HEK293 (cell line): ENCODE results near the gene PRKAG2.

ENCODE experiments used
- AEBP2 ChIP-seq: fragments of 450-650 bp; formaldehyde crosslinking; IDR thresholded peaks from 2 replicates; pipeline ENCODE4 v1.5.1; 2016; ENCODE audit warnings: missing biosample characterization, missing genetic modification characterization, borderline replicate concordance
- ATF2 ChIP-seq: fragments of 450-650 bp; formaldehyde crosslinking; IDR thresholded peaks from 2 replicates; pipeline ENCODE4 v1.5.1; 2016; ENCODE audit warnings: missing biosample characterization, missing genetic modification characterization, low read depth
- CTCF ChIP-seq: fragments of 450-650 bp; formaldehyde crosslinking; IDR thresholded peaks from 2 replicates; pipeline ENCODE4 v1.5.1; 2016; ENCODE audit warnings: missing biosample characterization, missing genetic modification characterization
- ELK4 ChIP-seq: IDR thresholded peaks from 2 replicates; pipeline ENCODE4 v1.6.1; 2011; ENCODE audit warnings: mild to moderate bottlenecking, low read depth, low read length, borderline replicate concordance
- GLIS1 ChIP-seq: fragments of 450-650 bp; formaldehyde crosslinking; IDR thresholded peaks from 2 replicates; pipeline ENCODE4 v1.5.1; 2016; ENCODE audit warnings: missing biosample characterization, missing genetic modification characterization
- YY2 ChIP-seq: fragments of 450-650 bp; formaldehyde crosslinking; IDR thresholded peaks from 2 replicates; pipeline ENCODE4 v1.5.1; 2016; ENCODE audit warnings: missing biosample characterization, missing genetic modification characterization
- ZBTB10 ChIP-seq: fragments of 450-650 bp; formaldehyde crosslinking; IDR thresholded peaks from 2 replicates; pipeline ENCODE4 v1.5.1; 2016; ENCODE audit warnings: missing biosample characterization, missing genetic modification characterization
- ZBTB26 ChIP-seq: fragments of 450-650 bp; formaldehyde crosslinking; optimal IDR thresholded peaks from 2 replicates; pipeline ENCODE3; 2016; ENCODE audit warnings: missing biosample characterization, mild to moderate bottlenecking, missing genetic modification characterization
- ZNF132 ChIP-seq: fragments of 450-650 bp; formaldehyde crosslinking; IDR thresholded peaks from 2 replicates; pipeline ENCODE4 v1.5.1; 2017; ENCODE audit warnings: missing biosample characterization, missing genetic modification characterization, borderline replicate concordance
- ZNF138 ChIP-seq: fragments of 450-650 bp; formaldehyde crosslinking; IDR thresholded peaks from 2 replicates; pipeline ENCODE4 v1.5.1; 2016; ENCODE audit warnings: missing biosample characterization, missing genetic modification characterization, borderline replicate concordance
- ZNF175 ChIP-seq: fragments of 450-650 bp; formaldehyde crosslinking; IDR thresholded peaks from 2 replicates; pipeline ENCODE4 v1.5.1; 2016; ENCODE audit warnings: missing biosample characterization, missing genetic modification characterization
- ZNF324 ChIP-seq: fragments of 450-650 bp; formaldehyde crosslinking; IDR thresholded peaks from 2 replicates; pipeline ENCODE4 v1.5.1; 2016; ENCODE audit warnings: missing biosample characterization, missing genetic modification characterization
- ZNF37A ChIP-seq: fragments of 450-650 bp; IDR thresholded peaks from 2 replicates; pipeline ENCODE4 v1.5.1; 2018; ENCODE audit warnings: missing biosample characterization, missing genetic modification characterization
- ZNF391 ChIP-seq: fragments of 450-650 bp; formaldehyde crosslinking; IDR thresholded peaks from 2 replicates; pipeline ENCODE4 v1.5.1; 2016; ENCODE audit warnings: low read depth, missing biosample characterization, missing genetic modification characterization, borderline replicate concordance
- ZNF398 ChIP-seq: fragments of 450-650 bp; formaldehyde crosslinking; IDR thresholded peaks from 2 replicates; pipeline ENCODE4 v1.5.1; 2017; ENCODE audit warnings: missing biosample characterization, missing genetic modification characterization
- ZNF518A ChIP-seq: fragments of 450-650 bp; formaldehyde crosslinking; conservative IDR thresholded peaks from 2 replicates; pipeline ENCODE4 v1.5.1; 2016; ENCODE audit warnings: low read depth, missing biosample characterization, missing genetic modification characterization
- ZNF561 ChIP-seq: fragments of 450-650 bp; IDR thresholded peaks from 2 replicates; pipeline ENCODE4 v1.5.1; 2018; ENCODE audit warnings: missing biosample characterization, missing genetic modification characterization, borderline replicate concordance
- ZNF610 ChIP-seq: fragments of 450-650 bp; formaldehyde crosslinking; IDR thresholded peaks from 2 replicates; pipeline ENCODE4 v1.5.1; 2016; ENCODE audit warnings: missing biosample characterization, missing genetic modification characterization, borderline replicate concordance
- ZNF658 ChIP-seq: fragments of 450-650 bp; formaldehyde crosslinking; IDR thresholded peaks from 2 replicates; pipeline ENCODE4; 2016; ENCODE audit warnings: missing biosample characterization, missing genetic modification characterization
- ZNF785 ChIP-seq: fragments of 450-650 bp; formaldehyde crosslinking; IDR thresholded peaks from 2 replicates; pipeline ENCODE4 v1.5.1; 2016; ENCODE audit warnings: missing biosample characterization, missing genetic modification characterization

Gene PRKAG2

GRCh38 chr7:151876899-151877777 is at the start of gene PRKAG2 (continued):
- TF ChIP-seq ZNF518A (tag by site-specific recombination) (no peak), ZNF132 (tag by site-specific recombination) (no peak), ATF2 (tag by site-specific recombination) (no peak), ZNF398 (tag by site-specific recombination) (peak; percentile 17), ZNF175 (tag by site-specific recombination) (no peak), ZNF138 (tag by site-specific recombination) (no peak), ZNF37A (tag by site-specific recombination) (no peak), YY2 (tag by site-specific recombination) (no peak), AEBP2 (tag by site-specific recombination) (no peak), GLIS1 (peak; percentile 79), CTCF (tag by site-specific recombination) (peak; percentile 75), ZNF785 (tag by site-specific recombination) (0 out of 2 replicates have a peak, but pooled peaks have one; percentile 53), ZNF324 (tag by site-specific recombination) (no peak), ZNF561 (tag by site-specific recombination) (0 out of 2 replicates have a peak, but pooled peaks have one; percentile 62), ZBTB26 (tag by site-specific recombination) (peak; percentile 82), ZNF391 (tag by site-specific recombination) (no peak), ZNF610 (tag by site-specific recombination) (no peak), ELK4 (no peak), ZNF658 (tag by site-specific recombination) (no peak), ZBTB10 (tag by site-specific recombination) (no peak)
